BLaER1 (cell line): ENCODE data around the gene QRFP.

Experiments
- H3K27ac ChIP-seq: shearing (Covaris generic); formaldehyde crosslinking; 2 replicates; pipeline ENCODE4 v1.8.1; 2022
- H3K27me3 ChIP-seq: shearing (Covaris generic); formaldehyde crosslinking; 2 replicates; pipeline ENCODE4 v1.8.1; 2022
- H3K36me3 ChIP-seq: shearing (Covaris generic); formaldehyde crosslinking; 2 replicates; pipeline ENCODE4 v1.8.1; 2022
- H3K4me1 ChIP-seq: shearing (Covaris generic); formaldehyde crosslinking; 2 replicates; pipeline ENCODE4 v1.8.1; 2022
- H3K4me2 ChIP-seq: shearing (Covaris generic); formaldehyde crosslinking; 2 replicates; pipeline ENCODE4 v1.8.1; 2022
- H3K4me3 ChIP-seq: shearing (Covaris generic); formaldehyde crosslinking; 2 replicates; pipeline ENCODE4 v1.8.1; 2022
- H3K9ac ChIP-seq: shearing (Covaris generic); formaldehyde crosslinking; 2 replicates; pipeline ENCODE4 v1.8.1; 2022
- H3K9me3 ChIP-seq: shearing (Covaris generic); formaldehyde crosslinking; 2 replicates; pipeline ENCODE4 v1.8.1; 2022
- H4K20me1 ChIP-seq: shearing (Covaris generic); formaldehyde crosslinking; 2 replicates; pipeline ENCODE4 v1.8.1; 2022
- Cebpa-rat ChIP-seq: shearing (Covaris generic); IDR thresholded peaks from 2 replicates; pipeline ENCODE4 v1.8.1; 2022

Gene QRFP

DNA sequence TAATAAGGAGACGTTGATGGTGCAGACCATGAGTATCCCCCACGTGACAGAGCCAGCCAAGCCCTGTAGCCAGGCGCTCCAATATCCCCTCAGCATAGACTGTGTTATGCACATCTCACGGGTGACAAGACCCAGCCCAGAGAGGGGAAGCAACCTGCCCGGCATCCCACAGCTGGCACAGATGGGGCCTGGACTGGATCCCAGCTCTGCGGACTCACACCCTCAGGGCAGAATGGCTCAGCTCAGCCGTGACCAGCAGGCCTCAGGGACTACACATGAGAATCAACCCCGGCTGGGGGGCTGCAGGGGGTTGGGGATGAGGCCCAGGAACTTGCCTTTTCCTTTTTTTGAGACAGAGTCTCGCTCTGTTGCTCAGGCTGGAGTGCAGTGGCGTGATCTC, 30.7 kb upstream of the QRFP start:
- Histone ChIP-seq H3K4me3 (no peak overlapping the region), H3K27ac (peak overlapping the region; percentile 74), H3K4me1 (peaks cover 85% of the 10 kb centered on the region), H4K20me1 (peaks cover 42% of the 10 kb centered on the region; the same call in 1 of the 2 replicates), H3K27me3 (peaks cover 10% of the 10 kb centered on the region), H3K36me3 (no peaks in the 10 kb centered on the region), H3K4me2 (peak overlapping the region; percentile 99), H3K9me3 (no peaks in the 10 kb centered on the region), H3K9ac (0 out of 2 replicates have a peak overlapping the region, but pooled peaks have one; percentile 38)
- TF ChIP-seq Cebpa-rat = no peak

DNA sequence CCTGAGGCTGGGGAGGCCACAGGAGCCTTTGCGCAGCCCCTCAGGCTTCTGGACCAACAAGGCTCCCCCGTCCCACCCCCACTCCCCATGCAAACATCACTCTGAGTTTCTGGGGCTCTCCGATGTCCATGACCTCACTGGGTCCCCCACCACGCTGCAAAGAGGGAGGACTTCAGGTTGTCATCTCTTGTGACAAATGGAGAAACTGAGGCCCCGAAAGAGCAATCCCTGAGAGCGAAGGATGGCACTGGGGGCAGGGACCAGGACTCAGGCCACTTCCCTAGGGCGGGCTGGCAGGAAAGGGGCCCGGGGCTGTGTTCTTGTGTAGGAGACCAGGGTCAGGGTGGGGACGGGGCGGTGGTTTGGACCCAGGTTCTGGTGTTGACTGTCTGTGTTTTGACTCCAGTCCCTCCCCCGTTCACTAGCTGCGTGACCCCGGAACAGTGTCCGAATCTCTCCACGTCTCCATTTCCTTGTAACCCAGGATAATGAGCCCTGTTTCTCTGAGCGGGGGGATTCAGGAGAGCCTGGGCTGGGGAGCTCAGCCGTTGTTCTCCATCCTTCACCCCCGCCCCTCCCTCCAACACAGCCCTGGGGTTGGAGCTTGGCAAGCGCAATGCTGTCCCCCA, 28.6 kb upstream of the QRFP start:
- Histone ChIP-seq H3K27ac (no peak overlapping the region), H3K4me3 (no peak overlapping the region), H3K9me3 (no peaks in the 10 kb centered on the region), H3K9ac (no peak overlapping the region), H3K4me2 (peak overlapping the region; percentile 99), H3K36me3 (no peaks in the 10 kb centered on the region), H4K20me1 (peaks cover 28% of the 10 kb centered on the region; the same call in 1 of the 2 replicates), H3K27me3 (peaks cover 21% of the 10 kb centered on the region), H3K4me1 (peaks cover 85% of the 10 kb centered on the region)
- no peak for TF ChIP-seq Cebpa-rat

- H3K4me3 ChIP-seq = no peak overlapping the region
- TF ChIP-seq Cebpa-rat = no peak
- H3K27ac ChIP-seq = no peak overlapping the region
- H4K20me1 ChIP-seq = peaks cover 22% of the 10 kb centered on the region; the same call in 1 of the 2 replicates
- H3K9me3 ChIP-seq = no peaks in the 10 kb centered on the region
- peaks cover 21% of the 10 kb centered on the region for H3K27me3 ChIP-seq
- peaks cover 85% of the 10 kb centered on the region for H3K4me1 ChIP-seq
- no peaks in the 10 kb centered on the region for H3K36me3 ChIP-seq
- H3K9ac ChIP-seq = no peak overlapping the region
- H3K4me2 ChIP-seq = no peak overlapping the region
These were observed 27.8 kb upstream of the QRFP start for GRCh38 chr9:130924448-130924788.

- H3K9me3 ChIP-seq = no peaks in the 10 kb centered on the region
- peaks cover 21% of the 10 kb centered on the region; the same call in 1 of the 2 replicates for H4K20me1 ChIP-seq
- peaks cover 85% of the 10 kb centered on the region for H3K4me1 ChIP-seq
- no peak overlapping the region for H3K27ac ChIP-seq
- H3K9ac ChIP-seq = no peak overlapping the region
- no peaks in the 10 kb centered on the region for H3K36me3 ChIP-seq
- peaks cover 26% of the 10 kb centered on the region for H3K27me3 ChIP-seq
- TF ChIP-seq Cebpa-rat = no peak
- H3K4me2 ChIP-seq = no peak overlapping the region
- no peak overlapping the region for H3K4me3 ChIP-seq
These were observed 27.2 kb upstream of the QRFP start for GRCh38 chr9:130923611-130924447.

- no peak overlapping the region for H3K9ac ChIP-seq
- no peaks in the 10 kb centered on the region for H3K36me3 ChIP-seq
- no peaks in the 10 kb centered on the region for H3K9me3 ChIP-seq
- peak overlapping the region; percentile 78 for H3K4me2 ChIP-seq
- H3K4me1 ChIP-seq = peaks cover 85% of the 10 kb centered on the region
- no peak for TF ChIP-seq Cebpa-rat
- peaks cover 31% of the 10 kb centered on the region for H3K27me3 ChIP-seq
- peaks cover 15% of the 10 kb centered on the region; the same call in 1 of the 2 replicates for H4K20me1 ChIP-seq
- H3K27ac ChIP-seq = no peak overlapping the region
- H3K4me3 ChIP-seq = no peak overlapping the region
These were observed 26.4 kb upstream of the QRFP start for GRCh38 chr9:130922893-130923610.

- H3K9ac ChIP-seq = no peak overlapping the region
- peaks cover 31% of the 10 kb centered on the region for H3K27me3 ChIP-seq
- peaks cover 9% of the 10 kb centered on the region; the same call in 1 of the 2 replicates for H4K20me1 ChIP-seq
- H3K4me1 ChIP-seq = peaks cover 85% of the 10 kb centered on the region
- H3K4me3 ChIP-seq = no peak overlapping the region
- peak overlapping the region; percentile 78 for H3K4me2 ChIP-seq
- no peak for TF ChIP-seq Cebpa-rat
- H3K9me3 ChIP-seq = no peaks in the 10 kb centered on the region
- no peaks in the 10 kb centered on the region for H3K36me3 ChIP-seq
- peak overlapping the region; percentile 12; the same call in 1 of the 2 replicates for H3K27ac ChIP-seq
These were observed 25.6 kb upstream of the QRFP start for GRCh38 chr9:130921989-130922892.

GRCh38 chr9:130921300-130921988, 24.8 kb upstream of the QRFP start:
- H4K20me1 ChIP-seq = peaks cover under 1% of the 10 kb centered on the region; the same call in 1 of the 2 replicates
- H3K9ac ChIP-seq = no peak overlapping the region
- H3K9me3 ChIP-seq = no peaks in the 10 kb centered on the region
- H3K4me3 ChIP-seq = no peak overlapping the region
- peaks cover 85% of the 10 kb centered on the region for H3K4me1 ChIP-seq
- H3K27me3 ChIP-seq = peaks cover 31% of the 10 kb centered on the region
- peak overlapping the region; percentile 78 for H3K4me2 ChIP-seq
- H3K36me3 ChIP-seq = no peaks in the 10 kb centered on the region
- peak overlapping the region; percentile 12; the same call in 1 of the 2 replicates for H3K27ac ChIP-seq
- no peak for TF ChIP-seq Cebpa-rat

GRCh38 chr9:130920762-130921299, 24.2 kb upstream of the QRFP start:
- TF ChIP-seq Cebpa-rat = no peak
- Histone ChIP-seq H3K27ac (peak overlapping the region; percentile 13; the same call in 1 of the 2 replicates), H3K36me3 (no peaks in the 10 kb centered on the region), H3K9me3 (no peaks in the 10 kb centered on the region), H4K20me1 (no peaks in the 10 kb centered on the region; the same call in 1 of the 2 replicates), H3K27me3 (peaks cover 31% of the 10 kb centered on the region), H3K9ac (no peak overlapping the region), H3K4me3 (no peak overlapping the region), H3K4me2 (peak overlapping the region; percentile 78), H3K4me1 (peaks cover 83% of the 10 kb centered on the region)
